Ramos (cell line): ENCODE data around the gene PHF21A.
"Not testable (repeated sequence)": the region's sequence is repeated elsewhere in the genome, so short reads cannot be mapped to it uniquely, and the experiment has no call there.

ENCODE experiments used
- in situ Hi-C: fragments of 300-500 bp; cut with MboI; formaldehyde crosslinking; loops from one replicate; pipeline ENCODE4 v1.14.3; 2022; ENCODE audit warnings: low sequenced_read_pairs; ENCODE audit not compliant: unreplicated experiment

The PHF21A gene

GRCh38 chr11:46045811-46046210 lies 75.4 kb downstream of the PHF21A start:
- in situ Hi-C loops = no loop called here

GRCh38 chr11:46044601-46045000 lies 76.7 kb downstream of the PHF21A start:
- in situ Hi-C loops = no loop called here

GRCh38 chr11:46039990-46040389 lies 81.3 kb downstream of the PHF21A start:
- in situ Hi-C loops = no loop called here

- in situ Hi-C loops = no loop called here
These were observed 82.7 kb downstream of the PHF21A start for GRCh38 chr11:46038529-46038928.

- in situ Hi-C loops = no loop called here
These were observed 84.3 kb downstream of the PHF21A start for GRCh38 chr11:46036969-46037368.

GRCh38 chr11:46036009-46036408 lies 85.2 kb downstream of the PHF21A start:
- in situ Hi-C loops = no loop called here

- in situ Hi-C loops = no loop called here
These were observed 87.2 kb downstream of the PHF21A start for GRCh38 chr11:46034041-46034440.

- in situ Hi-C loops = no loop called here
These were observed 94.5 kb downstream of the PHF21A start for GRCh38 chr11:46026606-46027293.

- in situ Hi-C loops = no loop called here
These were observed 101.1 kb downstream of the PHF21A start for GRCh38 chr11:46020084-46020599.

GRCh38 chr11:46018651-46019050 lies 102.6 kb downstream of the PHF21A start:
- in situ Hi-C loops = no loop called here

GRCh38 chr11:46017341-46017740 lies 103.9 kb downstream of the PHF21A start:
- in situ Hi-C loops = no loop called here

- in situ Hi-C loops = no loop called here
These were observed 105.3 kb downstream of the PHF21A start for GRCh38 chr11:46015941-46016340.

- in situ Hi-C loops = not testable (repeated sequence)
These were observed 107.1 kb downstream of the PHF21A start for GRCh38 chr11:46014168-46014567.

- in situ Hi-C loops = no loop called here
These were observed 109.1 kb downstream of the PHF21A start for GRCh38 chr11:46012185-46012584.

- in situ Hi-C loops = no loop called here
These were observed 111.2 kb downstream of the PHF21A start for GRCh38 chr11:46010100-46010499.

- in situ Hi-C loops = loop anchor here (5.0 kb wide), 1 partner anchor 137 kb away; no protein-coding TSS in a partner anchor
These were observed 111.6 kb downstream of the PHF21A start for GRCh38 chr11:46009647-46010046.

GRCh38 chr11:46006418-46007070 lies 114.7 kb downstream of the PHF21A start:
- in situ Hi-C loops = loop anchor here (5.0 kb wide), 1 partner anchor 134 kb away; no protein-coding TSS in a partner anchor

- in situ Hi-C loops = no loop called here
These were observed 117.7 kb downstream of the PHF21A start for GRCh38 chr11:46003572-46003971.

- in situ Hi-C loops = no loop called here
These were observed 119.1 kb downstream of the PHF21A start for GRCh38 chr11:46002189-46002588.

- in situ Hi-C loops = no loop called here
These were observed 119.8 kb downstream of the PHF21A start for GRCh38 chr11:46001448-46001914.

GRCh38 chr11:45997599-45997998 lies 123.7 kb downstream of the PHF21A start:
- in situ Hi-C loops = no loop called here
